GM10248 (cell line): ENCODE measurements around the gene FBXW2.

Source experiments
- CTCF ChIA-PET: fragments of 300-600 bp; sonication (Branson Sonifier 250); formaldehyde crosslinking; extraction: SDS; loops from one replicate; lab custom pipeline; 2021; ENCODE audit warnings: antibody characterized with exemption; lab: Yijun Ruan, JAX
- POLR2A ChIA-PET: fragments of 350-650 bp; sonication (Branson Sonifier 250); formaldehyde crosslinking; extraction: SDS; loops from one replicate; lab custom pipeline; 2020; ENCODE audit warnings: antibody characterized with exemption; lab: Yijun Ruan, JAX
- DNase-seq: peaks from one replicate; pipeline ENCODE4 v3.0.0; 2012; ENCODE audit errors: extremely low spot score
- CTCF ChIP-seq: IDR thresholded peaks from 2 replicates; pipeline ENCODE4 v1.5.1; 2012; ENCODE audit warnings: mild to moderate bottlenecking, low read depth; ENCODE audit errors: extremely low read depth, missing control alignments, control extremely low read depth

Gene FBXW2

GRCh38 chr9:120736881-120737280 is 56.3 kb downstream of the FBXW2 start:
- CTCF ChIA-PET: interaction anchor here (1.1 to 1.8 kb wide), 2 partner anchors 9 to 19 kb away, joined by 4 to 6 read pairs; no protein-coding TSS in a partner anchor

GRCh38 chr9:120735415-120736126 is 57.6 kb downstream of the FBXW2 start:
- DNase-seq: no peak
- POLR2A ChIA-PET: interaction anchor here (0.7 kb wide), 1 partner anchor 826 kb away, joined by 3 read pairs; no protein-coding TSS in a partner anchor
- CTCF ChIA-PET: interaction anchor here (1.0 to 2.4 kb wide), 5 partner anchors 10 to 111 kb away, joined by 3 to 10 read pairs (median 3); no protein-coding TSS in a partner anchor
- TF ChIP-seq CTCF: no peak

More at GRCh38 chr9:120736881-120737280, 56.3 kb downstream of the FBXW2 start:
- DNase-seq: no peak
- POLR2A ChIA-PET: no interaction called here
- TF ChIP-seq CTCF: no peak

- ChIA-PET POLR2A (no interaction called here), CTCF (interaction anchor here (1.0 to 2.4 kb wide), 3 partner anchors 18 to 112 kb away, joined by 3 to 10 read pairs (median 3); no protein-coding TSS in a partner anchor)
- no peak for TF ChIP-seq CTCF
- DNase-seq: no peak
These were observed 58.4 kb downstream of the FBXW2 start for GRCh38 chr9:120734607-120735410.

- CTCF ChIA-PET: interaction anchor here (1.3 to 4.3 kb wide), 2 partner anchors 23 to 34 kb away, joined by 3 to 22 read pairs; no protein-coding TSS in a partner anchor
- POLR2A ChIA-PET: no interaction called here
- DNase-seq: no peak
- TF ChIP-seq CTCF: no peak
These were observed 60.0 kb downstream of the FBXW2 start for GRCh38 chr9:120733190-120733589.

- TF ChIP-seq CTCF: no peak
- ChIA-PET CTCF (interaction anchor here (0.7 to 4.3 kb wide), 9 partner anchors 10 to 329 kb away, joined by 3 to 22 read pairs (median 3); partner anchors contain the start of gene MEGF9), POLR2A (no interaction called here)
- DNase-seq: no peak
These were observed 62.3 kb downstream of the FBXW2 start for GRCh38 chr9:120730654-120731514.

- CTCF ChIA-PET: interaction anchor here (0.7 to 4.3 kb wide), 6 partner anchors 12 to 330 kb away, joined by 3 to 22 read pairs (median 4); partner anchors contain the start of gene MEGF9
- POLR2A ChIA-PET: no interaction called here
- no peak for TF ChIP-seq CTCF
- no peak for DNase-seq
These were observed 63.4 kb downstream of the FBXW2 start for GRCh38 chr9:120729791-120730241.
